Astrocyte (in vitro differentiated cells and primary cell): ENCODE results near the gene PTPN20.
"Not testable (repeated sequence)": the region's sequence is repeated elsewhere in the genome, so short reads cannot be mapped to it uniquely, and the experiment has no call there.

Experiments
- CTCF ChIP-seq: IDR thresholded peaks from 2 replicates; pipeline ENCODE4 v1.5.1; 2011; ENCODE audit warnings: low read depth, mild to moderate bottlenecking, inconsistent platforms, low read length, moderate library complexity; ENCODE audit not compliant: insufficient read depth
- EZH2 ChIP-seq: IDR thresholded peaks from 2 replicates; pipeline ENCODE4 v1.6.1; 2012; ENCODE audit warnings: mild to moderate bottlenecking, low read length, inconsistent platforms; ENCODE audit not compliant: insufficient read depth

DNA sequence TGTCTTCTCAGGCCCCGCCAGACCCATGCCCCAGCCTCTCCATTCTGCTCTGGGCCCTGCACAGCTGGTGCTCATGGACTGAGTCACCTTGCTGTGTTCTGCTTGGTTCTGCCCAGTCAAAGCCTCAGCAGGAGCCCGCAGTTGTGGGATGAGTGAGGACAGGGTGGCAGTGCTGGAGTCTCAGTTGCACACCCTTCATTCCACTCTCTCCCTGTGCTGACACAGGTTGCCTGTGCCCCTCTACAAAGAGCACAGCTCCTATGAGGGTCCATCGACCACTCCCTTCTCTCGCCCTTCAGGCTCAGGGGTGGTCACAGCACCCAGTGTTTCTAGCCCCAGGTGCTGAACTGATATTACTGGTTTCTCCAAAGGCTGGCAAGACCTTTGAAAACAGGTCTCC lies 39.6 kb upstream of the PTPN20 start:
- not testable (repeated sequence) for TF ChIP-seq CTCF, EZH2
